NCI-H2107 treated with DMSO at 0.1 percent for 48 hours (cell line): ENCODE results near the gene ZNF81.
"Not testable (repeated sequence)": the region's sequence is repeated elsewhere in the genome, so short reads cannot be mapped to it uniquely, and the experiment has no call there.

Experiments
- DNase-seq: peaks from one replicate; lab custom pipeline; 2025; ENCODE audit not compliant: unreplicated experiment; lab: John Stamatoyannopoulos, UW

Gene ZNF81

DNA sequence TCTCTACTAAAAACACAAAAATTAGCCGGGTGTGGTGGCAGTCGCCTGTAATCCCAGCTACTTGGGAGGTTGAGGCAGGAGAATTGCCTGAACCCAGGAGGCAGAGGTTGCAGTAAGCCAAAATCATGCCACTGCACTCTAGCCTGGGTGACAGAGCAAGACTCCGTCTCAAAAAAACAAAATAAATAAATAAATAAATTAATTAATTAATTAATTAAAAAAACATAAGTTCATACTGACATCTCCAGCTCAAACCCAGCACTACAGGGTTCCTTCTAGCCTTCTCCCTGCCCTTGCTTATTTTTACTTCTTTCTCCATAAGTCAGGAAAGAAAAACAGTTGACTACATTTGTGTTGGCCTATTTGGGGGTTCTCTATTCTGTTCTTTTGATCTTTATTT is 95.3 kb downstream of the ZNF81 start:
- DNase-seq, result not testable (repeated sequence)

GRCh38 chrX:47933946-47934345 is 97.2 kb downstream of the ZNF81 start:
- no peak for DNase-seq

DNA sequence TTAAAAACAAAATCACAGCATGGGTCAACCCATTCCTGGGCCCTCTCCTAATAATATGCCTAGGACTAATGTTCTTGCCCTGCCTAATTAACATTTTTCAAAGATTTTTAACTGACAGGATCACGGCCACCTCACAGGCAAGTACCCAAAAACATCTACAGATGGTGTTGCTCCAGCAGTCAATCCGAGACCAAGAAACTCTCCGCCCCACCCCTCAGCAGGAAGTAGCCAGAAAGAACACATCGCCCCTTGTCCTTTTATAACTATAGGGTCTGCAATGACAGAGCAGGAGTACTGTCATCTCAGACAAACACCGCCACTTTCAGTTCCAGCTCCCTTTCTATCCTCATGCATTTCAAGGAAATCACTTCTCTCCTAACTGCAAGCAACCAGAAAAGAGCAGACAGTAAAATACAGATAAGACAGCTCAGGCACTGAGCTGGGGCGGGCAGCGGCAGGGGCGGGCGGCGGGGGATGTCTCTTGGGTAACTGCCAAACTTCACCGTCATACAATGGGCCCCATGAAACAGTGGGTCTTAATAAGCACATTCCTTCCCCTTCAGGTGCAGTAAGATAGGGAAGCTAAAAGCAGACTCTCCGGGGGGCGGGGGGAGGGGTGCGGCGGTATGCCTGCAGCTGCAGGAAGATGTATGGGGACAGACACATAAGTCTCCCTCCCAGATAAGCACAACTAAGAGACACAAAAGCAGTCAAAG is 99.7 kb downstream of the ZNF81 start:
- DNase-seq, result no peak

GRCh38 chrX:47936940-47937317 is 100.2 kb downstream of the ZNF81 start:
- no peak for DNase-seq

GRCh38 chrX:47940448-47940847 is 103.7 kb downstream of the ZNF81 start:
- DNase-seq, result no peak

DNA sequence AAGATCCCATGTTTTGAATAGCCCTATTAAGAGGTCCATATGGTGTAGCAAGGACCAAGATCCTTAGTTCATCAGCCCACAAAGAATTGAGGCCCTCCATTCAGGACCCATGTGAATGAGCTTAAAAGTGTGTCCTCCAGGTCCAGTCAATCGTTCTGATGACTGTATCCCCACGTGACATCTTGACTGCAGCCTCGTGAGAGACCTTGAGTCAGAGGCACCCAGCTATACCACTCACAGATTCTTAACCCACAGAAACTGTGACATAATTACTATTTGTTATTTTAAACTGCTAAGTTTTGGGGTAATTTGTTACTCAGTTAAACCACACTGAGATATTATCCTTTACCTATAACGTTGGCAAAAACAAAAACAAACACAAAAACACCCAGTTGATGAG is 104.7 kb downstream of the ZNF81 start:
- no peak for DNase-seq

DNA sequence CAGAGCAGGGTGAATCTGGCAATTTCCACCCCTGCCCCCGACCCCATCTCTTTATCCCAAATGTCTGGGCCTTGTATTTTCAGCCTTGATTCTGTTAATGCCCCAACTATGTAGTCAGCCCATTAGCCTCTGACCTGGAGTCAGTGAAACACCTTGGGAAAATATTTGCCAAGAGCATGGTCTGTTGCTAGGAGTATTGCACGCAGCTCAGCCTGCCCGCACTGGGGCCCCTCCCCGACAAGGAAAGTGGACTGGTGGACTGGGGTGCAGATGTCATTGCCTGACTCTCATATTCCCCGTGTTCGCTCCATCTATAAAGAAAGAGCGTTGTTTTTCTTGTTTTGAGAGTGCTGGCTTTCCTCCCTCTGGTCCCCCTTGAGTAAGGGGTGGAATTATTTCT is 118.6 kb downstream of the ZNF81 start:
- DNase-seq, result not testable (repeated sequence)

- DNase-seq, result no peak
These were observed 119.3 kb downstream of the ZNF81 start for GRCh38 chrX:47956016-47956415.

DNA sequence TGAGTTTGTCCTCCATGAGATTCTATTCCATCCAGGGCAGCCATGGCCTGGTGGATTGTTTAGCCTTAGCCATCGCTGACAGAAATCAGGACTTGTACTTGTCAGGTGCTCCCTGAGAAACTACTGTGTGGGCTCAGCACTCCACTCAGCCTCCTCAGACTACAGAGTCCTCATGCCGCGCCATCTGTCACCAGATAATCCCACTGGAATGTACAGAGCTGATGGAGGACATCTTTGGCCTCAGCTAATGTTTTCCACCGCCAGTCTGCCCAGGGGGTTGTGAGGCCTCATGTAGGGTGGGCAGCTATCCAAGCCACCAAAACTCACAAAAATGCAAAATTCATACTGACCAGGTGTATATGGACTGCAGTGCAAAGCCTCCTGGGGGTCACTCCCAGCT is 121.5 kb downstream of the ZNF81 start:
- not testable (repeated sequence) for DNase-seq

DNA sequence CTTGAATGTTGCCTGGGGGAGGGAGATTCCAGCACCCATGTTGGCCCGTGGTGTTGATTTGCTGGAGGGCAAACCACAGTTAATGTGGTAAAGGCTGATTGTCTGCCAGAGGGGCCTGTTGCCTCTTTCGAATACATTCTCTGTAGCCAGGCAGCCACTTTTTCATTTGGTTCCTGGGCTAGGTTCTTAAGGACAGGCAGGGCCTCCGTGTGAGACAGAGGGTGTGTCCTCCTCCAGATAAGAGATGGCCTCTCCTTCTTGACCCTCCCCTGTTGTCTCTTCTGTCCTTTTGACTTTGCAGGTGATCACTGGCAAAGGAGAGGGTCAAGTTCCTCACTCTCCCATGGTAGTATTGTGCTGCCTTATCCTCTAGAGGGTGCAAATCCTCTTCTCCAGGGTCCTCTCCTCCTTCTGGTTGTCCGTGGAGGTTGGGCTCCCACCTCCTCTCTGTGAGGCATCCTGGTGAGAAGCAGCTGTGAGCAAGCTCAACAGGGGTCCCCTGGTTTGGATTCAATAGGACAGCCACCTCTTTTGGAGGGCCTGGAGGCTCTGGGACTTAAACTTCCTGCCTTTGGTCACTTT is 122.2 kb downstream of the ZNF81 start:
- no peak for DNase-seq

- no peak for DNase-seq
These were observed 123.7 kb downstream of the ZNF81 start for GRCh38 chrX:47960406-47960805.

GRCh38 chrX:47961830-47962229 is 125.1 kb downstream of the ZNF81 start:
- DNase-seq, result not testable (repeated sequence)

DNA sequence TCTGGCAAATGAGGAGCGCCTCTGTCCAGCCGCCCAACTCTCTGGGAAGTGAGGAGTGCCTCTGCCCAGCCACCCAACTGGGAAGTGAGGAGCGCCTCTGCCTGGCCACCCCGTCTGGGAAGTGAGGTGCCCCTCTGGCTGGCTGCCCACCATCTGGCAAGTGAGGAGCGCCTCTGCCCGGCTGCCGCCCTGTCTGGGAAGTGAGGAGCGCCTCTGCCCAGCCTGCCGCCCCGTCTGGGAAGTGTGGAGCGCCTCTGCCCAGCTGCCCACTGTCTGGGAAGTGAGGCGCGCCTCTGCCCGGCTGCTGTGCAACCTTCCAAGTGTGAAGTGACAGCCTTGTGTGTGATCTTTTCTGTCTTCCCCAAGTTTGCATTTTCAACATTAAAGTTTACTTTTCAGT is 128.8 kb downstream of the ZNF81 start:
- DNase-seq, result not testable (repeated sequence)
